Activated gamma-delta T cell (primary cell): ENCODE data around the gene PLA2G4E.

Experiments used
- DNase-seq: peaks from one replicate; lab custom pipeline; 2025; lab: John Stamatoyannopoulos, UW

PLA2G4E gene

DNA sequence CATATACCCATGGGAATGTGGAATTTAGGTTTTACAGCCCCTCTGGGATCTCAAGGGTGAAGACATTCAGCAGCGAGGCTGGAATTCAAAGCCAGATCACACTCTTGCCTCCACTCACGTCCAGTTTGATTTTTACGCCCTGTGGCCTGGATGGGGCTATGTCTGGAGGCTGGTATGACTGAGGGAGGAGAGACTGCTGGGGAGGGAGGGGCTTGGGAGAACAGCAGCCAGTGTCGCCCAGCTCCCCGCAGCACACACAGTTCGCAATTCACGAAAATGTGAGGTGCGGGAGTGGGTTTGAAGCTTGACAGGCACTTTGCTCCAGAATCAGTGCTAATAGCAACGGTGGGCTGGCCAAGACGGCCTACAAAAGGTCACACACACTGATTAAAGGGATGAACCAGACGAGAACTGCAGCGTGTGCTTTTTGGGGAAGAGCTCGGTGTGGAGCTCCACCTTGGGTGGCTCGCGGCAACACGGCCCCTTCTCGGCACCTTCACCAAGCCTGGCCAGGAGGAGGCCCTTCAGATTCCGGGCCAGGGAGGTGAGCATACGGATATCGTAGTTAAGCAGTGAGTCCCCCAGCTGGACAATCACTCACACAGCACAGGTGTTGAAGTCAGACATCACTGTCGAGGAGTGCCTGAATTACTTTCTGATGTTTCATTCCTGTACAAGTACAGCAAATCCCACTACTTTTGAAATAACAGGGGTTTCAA lies 64.9 kb downstream of the PLA2G4E start:
- no peak for DNase-seq

DNA sequence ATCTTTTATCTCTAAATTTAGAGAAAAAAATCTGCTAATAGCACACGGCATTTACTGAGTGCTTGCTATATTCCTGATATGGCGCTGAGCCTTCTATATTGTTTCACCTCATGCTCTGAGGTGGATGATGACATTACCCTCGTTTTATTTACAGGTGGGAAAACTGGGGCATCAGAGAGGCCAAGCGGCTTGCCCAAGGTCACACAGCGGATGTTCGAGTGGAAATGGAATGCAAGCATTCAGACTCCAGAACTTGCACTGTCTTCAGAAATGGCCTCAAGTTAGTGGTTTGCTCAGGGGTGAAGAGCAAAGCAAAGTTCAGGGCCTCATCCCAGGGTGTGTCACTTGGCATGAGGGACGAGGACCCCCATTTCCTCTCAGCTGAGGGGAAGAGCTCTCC lies 65.7 kb downstream of the PLA2G4E start:
- no peak for DNase-seq

DNA sequence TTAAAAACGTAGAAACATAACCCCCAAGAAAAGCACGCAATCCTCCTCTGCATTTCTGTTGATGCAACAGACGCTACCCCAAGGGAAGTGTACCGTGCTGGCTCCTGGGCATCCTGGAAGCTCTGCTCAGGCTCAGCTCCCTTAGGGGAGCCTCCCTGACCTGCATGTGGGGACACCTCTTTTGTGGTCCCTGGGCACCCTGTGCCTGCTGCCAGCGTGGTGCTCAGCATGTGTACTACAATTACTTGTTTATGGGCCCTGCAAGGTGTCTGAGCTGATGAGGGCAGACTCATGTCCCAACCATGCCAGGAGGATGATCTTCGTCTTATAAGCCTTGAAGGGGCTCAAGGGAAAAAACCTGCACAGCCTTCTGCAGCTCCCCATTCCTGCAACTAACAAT lies 66.8 kb downstream of the PLA2G4E start:
- DNase-seq = no peak

DNA sequence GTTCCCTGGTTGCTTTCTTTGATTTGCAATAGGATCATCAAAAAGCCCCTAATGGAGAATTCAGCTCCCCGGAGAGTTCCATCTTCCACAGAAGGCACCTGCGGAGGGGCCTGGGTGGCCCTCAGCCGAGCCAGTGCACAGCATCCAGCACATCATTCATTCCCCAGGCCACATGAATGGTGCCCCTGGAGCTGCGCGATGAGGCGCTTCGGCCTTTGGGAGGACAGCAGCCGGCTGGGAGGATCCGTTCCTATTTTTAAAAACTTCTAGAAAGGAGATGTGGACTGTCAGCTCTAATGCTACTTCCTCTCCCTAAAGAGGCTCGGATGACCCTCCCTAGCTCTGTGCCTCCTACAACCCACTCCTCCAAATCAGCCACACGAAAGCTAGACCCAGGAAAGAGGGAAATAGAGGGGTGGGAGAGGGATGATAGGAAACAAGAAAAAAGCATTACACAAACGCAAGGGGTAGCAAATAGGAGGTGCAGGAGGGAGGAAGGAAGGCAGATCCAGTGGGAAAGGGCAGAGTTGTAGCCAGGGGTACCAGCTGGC lies 68.8 kb downstream of the PLA2G4E start:
- no peak for DNase-seq

DNA sequence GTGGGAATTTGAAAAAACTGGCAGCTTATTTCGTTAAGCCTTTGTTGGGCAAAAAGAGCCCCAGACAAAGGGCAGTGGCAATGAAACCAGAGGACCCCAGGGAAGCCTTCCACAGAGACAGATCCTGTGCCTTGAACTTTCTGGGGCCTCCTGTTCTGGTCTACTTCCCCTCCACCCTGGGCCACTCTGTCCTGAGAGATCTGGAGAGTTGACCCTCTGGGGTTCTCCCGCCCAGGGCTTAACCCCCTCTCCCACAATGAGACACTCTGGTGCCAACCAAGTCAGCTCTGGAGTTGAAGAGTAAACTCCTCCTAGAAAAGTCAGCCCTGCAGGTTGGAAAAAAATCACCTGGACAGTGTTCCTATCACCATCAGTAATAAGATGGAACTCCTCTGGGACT lies 69.3 kb downstream of the PLA2G4E start:
- DNase-seq = no peak

DNA sequence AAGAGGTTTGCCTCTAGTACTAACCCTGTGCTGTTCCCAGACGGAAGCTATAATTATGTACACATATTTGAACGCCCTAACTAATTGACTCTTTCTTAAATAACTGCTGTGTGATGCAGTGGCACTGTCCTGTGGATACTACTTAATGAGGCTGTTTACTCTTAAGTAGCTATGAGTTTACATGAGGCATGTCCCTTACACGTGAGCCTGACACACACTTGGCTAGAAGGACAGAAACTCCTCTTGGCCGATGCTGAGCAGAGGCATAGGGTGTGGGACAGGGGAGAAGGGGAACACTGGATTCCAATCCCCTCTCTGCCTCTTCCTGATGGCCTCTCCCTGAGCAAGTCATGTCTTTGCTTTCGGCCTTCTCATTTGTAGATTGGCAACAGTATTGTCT lies 70.4 kb downstream of the PLA2G4E start:
- DNase-seq = no peak

DNA sequence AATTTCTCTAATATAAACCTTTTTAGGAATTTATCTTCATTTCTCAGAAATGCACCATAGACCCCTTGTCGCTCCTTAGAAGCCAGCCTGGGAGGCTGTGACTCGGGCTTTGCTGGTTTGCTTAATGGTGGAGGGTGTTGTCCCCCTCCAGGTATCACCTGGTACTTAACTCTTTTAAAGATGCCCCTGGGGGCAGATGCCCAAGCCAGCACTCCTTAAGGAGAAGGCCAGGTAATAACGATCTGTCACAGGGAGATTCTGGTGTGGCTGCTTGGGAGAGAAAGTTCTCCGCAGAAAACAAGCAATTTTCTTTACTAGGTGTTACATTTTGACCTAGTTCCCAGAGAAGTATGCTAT lies 70.7 kb downstream of the PLA2G4E start:
- no peak for DNase-seq

DNA sequence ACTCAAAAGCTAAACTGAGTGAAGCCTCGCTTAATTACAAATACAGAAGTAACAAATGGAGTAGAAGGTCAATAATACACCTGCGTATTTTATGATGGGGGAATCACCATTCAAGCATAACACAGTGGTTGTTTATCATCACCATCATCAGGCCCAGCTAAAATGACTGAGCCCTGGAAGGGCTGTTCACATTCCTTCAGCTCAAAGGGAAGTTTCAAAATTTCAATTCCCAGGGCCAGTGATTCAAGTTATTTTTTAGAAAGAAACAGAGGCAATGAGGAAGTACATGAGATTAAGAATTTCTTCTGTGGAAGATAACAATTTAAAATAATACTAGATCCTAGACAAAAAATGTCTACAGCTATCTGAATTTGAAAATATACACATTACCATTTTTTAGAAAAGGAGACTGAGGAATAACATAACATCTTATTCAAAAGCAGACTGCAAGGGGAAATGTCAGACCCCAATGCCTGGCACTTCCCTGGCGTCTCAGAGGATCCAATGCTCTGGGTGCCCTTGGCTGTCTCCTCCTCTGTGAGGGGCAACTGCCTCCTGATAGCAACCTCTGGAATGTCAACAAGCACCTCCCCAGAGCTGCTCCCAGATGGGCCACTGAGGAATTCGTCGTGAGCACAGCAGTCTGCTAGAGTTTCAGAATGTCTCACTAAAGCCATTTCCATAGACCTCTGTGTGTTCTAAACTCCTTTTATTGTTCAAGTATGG lies 71.3 kb downstream of the PLA2G4E start:
- no peak for DNase-seq

DNA sequence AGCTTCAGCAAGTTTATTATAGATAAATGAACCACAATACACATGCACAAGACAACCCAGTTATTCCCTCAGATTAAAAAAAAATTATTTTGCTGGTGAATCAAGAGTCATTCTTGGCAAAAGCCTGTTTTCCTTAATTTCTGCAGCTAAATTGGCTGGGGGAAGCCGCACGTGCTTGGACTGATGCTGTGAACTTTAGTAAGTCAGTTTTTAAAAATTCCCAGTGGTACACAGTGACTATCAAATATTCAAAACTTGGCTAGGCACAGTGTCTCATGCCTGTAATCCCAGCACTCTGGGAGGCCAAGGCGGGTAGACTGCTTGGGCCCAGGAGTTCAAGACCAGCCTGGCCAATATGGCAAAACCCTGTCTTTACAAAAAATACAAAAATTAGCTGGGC lies 72.4 kb downstream of the PLA2G4E start:
- no peak for DNase-seq

DNA sequence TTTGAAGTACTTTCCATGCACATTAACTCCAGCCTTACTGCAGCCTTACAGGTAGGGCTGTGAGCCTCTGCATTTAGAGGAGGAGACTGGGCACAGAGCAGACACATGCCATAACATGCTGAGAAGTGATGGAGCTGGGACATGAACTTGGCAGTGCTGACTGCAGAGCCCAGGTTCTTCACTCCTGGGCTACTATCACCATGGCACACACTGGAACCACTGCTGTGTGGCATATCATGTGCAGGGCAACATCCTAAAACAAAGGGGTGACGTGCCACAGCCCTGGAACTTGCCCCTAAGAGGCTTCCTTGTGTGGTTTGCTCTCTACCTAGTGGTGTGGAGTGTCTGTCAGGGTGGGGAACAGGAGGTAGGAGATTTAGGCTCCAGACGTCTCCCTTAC lies 73.9 kb downstream of the PLA2G4E start:
- no peak for DNase-seq

DNA sequence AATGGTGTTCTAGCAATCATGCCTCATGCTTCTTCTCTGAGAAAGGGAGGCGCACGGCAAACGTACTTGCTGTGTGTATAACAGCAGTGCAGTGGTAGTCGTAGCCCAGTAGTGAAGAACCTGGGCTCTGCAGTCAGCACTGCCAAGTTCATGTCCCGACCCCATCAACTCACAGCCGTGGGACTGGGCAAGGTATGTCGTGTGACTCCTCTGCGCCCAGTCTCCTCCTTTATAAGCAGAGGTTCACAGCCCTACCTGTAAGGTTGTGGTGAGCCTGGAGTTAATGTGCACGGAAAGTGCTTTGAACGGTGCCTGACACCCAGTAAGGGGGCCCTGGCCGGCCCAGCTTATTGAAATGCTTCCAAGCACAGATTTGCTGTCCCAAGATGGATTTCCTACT lies 75.1 kb downstream of the PLA2G4E start:
- no peak for DNase-seq

DNA sequence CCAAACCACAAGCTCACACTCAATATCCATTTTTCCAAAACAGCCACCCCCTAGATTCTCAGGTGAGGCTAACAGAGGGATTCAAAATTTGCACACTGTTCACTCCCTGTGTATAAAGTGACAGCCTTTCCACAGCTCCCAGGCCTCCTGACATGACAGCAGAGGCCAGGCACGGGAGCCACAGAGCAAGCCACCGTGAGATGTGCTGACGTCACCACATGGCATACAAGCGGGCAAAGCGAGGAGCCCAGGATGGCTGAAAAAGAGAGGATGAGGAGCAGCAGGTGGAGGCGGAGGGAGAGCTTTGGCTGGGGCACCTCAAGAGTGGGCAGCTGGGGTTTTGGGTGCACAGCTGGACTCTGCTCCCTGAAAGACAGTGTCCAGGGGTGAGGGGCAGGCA lies 75.6 kb downstream of the PLA2G4E start:
- no peak for DNase-seq

DNA sequence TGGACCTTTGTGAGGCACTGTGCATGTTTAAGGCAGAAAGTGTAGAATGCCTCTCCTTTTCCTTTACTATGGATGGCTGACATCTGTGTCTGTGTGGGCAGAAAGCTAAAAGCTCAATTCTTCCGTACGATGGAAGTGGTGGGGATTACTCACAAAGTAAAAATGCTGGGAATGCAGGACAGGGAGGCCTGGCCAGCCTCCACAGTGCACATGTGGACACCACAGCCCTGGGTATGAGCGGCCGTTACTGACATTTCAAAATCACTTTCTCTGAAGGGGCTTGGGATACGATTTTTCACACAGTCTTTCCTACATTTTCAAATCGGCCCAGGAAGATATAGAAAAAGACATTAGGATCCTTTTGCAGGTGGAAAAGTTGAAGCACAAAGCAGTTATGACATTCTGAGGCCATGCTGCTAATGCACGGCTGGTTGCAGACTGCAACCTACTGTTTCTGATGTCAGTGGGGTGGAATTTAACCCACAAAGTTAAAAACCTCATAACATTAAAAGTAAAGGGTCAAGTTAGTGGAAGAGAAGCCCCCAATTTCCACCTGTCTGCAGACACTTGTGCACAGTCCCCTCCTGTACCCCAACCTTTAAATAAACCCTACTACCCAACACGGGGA lies 76.4 kb downstream of the PLA2G4E start:
- DNase-seq = no peak

DNA sequence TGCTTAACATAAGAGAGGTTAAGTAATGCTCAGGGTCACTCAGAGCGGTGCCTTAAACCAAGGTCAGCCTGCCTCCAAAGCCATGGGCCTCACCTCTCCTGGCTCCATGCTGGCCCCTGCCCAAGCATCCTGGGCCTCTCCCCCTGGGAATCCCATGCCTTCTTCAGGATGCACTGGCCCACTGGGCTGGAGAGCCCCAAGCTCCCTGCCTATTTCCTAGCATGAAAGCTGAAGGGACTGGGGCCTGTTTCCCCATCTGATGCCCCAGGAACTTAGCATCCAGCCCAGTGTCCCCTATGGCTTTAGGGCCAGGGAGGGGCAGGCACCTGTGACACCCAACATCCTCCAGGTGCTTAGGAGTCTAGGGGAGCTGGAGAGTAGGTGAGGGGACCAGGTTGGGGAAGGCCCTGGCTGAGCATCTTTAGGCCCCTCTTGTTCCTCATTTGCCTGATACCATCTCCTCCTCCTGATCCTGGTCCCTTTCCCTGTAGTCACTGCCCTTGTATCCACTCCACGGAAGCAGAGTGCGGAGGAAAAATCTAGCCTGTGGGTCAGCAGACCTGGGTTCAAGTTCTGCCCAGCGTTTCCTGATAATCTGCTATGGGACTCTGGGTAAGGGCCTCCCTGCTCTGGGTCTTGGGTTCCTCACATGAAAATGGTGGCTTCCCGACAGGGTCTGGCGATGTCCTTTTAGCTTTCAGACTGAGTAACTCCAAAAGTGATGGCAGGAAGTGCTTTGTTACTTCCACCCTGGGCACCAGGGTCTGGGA lies 77.1 kb downstream of the PLA2G4E start:
- no peak for DNase-seq

DNA sequence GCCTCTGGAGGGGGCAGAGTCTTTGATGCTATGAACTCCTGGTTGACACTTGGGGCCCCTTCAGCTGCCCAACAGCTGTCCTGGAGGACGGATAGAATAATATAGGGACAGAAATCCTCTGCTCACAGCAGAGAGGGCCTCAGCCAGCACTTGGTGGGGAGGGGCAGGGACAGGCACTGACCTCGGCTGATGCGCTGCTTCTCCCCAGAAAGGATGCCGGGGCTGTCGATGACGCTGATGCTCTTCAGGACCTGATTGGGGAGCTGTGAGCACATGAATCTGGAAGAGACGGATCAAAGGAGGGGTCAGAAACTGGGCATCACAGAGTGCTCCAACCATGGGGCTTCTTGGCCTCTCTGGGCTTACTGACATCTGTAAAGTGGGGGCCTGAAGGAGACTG lies 78.0 kb downstream of the PLA2G4E start:
- DNase-seq = no peak

DNA sequence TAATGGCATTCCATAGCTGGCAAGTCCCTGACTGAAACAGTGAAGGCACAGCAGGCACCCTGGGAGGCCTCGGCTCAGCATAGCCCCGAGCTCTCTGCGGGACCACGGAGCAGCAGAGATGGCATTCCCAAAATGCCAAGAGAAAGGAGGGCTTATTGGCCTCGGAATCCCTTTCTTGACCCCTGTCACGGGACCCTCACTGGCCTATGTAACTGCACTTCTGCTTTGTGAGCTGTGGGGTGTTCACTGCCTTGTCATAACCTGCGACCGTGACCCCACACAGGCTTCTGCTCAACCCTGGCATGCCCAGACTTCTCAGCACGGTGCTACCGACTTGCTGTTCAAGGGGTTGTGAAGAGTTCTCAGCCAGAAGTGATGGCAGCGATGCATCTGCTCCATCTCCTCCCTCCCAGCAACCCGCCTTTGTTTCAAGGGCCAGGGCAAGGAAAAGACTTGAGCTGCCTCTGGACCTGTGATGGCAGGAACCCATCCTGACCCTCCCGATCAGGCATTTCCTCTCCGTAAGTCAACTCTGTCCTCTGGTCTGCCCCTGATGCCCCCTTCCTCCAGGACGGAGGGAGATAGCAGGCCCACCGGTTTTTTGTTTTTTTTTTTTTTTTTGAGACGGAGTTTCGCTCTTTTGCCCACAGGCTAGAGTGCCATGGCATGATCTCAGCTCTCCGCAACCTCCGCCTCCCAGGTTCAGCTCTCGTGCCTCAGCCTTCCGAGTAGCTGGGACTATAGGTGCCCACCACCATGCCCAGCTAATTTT lies 79.0 kb downstream of the PLA2G4E start:
- no peak for DNase-seq

DNA sequence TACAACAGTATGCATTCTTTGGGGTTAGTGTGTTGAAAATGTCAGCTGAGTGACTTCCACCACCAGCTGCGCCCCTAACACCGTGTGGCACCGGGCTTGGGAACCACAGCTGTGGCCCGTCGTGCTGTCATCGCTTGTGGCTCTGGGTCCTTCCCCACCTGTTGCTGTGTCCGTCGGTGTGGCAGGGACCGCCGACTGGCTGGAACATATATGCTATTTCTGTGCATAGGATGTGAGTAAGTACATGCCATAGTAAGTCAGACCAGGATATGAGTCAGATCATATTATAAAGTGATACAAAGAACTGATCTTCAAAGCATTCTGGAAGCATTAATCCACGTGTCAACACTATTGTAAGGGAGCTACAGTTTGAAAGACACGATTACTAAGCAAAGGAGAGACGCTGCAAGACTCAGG lies 80.4 kb downstream of the PLA2G4E start:
- peak; percentile 57 for DNase-seq

DNA sequence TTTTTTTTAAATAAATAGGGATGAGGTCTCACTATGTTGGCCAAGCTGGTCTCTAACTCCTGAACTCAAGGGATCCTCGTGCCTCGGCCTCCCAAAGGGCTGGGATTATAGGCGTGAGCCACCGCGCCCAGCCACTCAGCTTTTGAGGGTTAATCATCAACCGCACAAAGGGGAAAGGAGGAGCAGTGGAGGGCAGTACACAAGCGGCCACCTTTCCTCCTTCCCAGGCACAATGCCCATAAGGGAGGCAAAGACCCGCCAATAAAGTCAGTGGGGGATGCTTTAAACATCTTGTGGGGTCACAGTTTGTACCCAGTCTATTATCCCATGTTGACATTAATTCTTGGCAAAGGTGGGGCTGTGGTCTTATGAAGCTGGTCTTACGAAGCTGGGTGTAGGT lies 80.9 kb downstream of the PLA2G4E start:
- no peak for DNase-seq

DNA sequence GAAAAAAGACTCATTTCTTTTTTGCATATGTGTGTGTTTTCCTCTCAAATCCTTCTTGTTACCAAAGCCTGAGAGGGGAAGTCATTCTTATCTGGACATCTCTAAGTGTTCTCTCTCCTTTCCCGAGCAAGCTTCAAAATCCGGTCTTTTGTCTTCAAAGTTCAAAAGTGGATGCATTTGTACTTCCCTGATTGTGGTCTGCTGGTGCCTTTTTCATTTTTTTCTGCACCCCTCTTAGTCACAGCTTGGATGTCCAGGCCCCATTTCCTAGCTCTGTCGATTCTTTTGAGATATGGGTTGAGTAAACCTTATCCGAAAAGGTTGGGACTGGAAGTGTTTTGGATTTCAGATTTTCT lies 83.3 kb downstream of the PLA2G4E start:
- DNase-seq = no peak

DNA sequence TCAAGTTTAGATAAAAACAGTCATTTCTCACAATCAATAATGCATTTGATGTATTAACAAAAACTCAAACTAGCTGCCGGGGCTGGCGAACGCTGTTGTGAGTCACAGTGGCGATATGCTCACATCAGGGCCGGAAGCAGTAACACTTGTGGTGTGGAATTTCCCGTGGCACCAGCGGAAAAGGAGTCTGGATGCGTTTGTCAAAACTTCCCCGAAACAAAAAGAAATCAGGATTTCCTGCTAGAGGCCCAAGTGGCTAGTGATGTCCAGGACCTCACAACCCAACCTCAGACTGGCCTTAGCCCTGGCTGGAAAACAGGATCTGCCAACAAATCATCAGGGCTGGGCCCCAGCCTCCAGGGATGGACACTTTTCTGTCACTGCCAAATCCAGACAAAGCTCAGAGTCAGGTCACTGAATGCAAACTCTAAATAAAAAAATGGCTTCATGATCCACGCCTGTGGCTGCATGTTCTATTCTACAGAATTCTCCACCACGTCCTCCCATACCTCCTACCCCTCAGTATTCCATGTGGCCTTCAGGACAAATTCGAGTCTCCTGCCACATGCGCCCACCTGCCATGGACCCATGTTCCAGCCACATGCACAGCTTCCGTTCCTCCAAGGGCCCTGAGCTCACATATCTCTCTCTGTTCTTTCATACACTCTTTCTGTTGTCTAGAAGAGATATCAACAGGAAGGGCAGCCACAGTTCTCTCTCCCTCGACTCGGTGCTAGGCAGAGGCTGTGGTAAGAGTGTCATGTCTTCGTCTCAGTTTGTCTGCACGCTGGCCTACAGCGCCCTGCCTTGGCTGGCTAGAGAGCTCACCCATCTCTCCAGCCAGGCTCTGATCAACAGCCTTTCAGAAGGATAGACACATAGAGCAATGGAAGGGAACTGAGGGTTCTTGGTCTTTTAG lies 83.9 kb downstream of the PLA2G4E start:
- DNase-seq = peak; percentile 15

DNA sequence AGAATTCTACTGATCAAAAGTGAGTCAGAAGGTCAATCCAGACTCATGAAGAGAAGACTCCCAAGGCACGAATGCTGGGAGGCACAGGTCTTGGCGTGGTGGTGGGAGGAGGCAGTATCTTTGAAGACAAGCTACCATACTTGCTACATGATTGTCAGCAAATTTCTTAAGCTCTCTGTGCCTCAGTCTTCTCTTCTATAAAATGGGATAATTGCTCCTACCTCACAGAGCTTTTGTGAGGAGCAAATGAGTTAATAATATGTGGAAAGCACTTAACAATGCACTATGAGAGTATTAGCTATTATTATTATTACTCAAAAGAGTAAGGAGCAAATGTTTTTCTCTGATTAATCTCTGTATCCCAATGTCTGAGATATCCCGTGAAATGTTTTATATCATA lies 84.7 kb downstream of the PLA2G4E start:
- DNase-seq = no peak
